MM.1S (cell line): Measurements from ENCODE around the gene IMPG1.

Experiments used
- EZH2 ChIP-seq: fragments of 300-600 bp; sonication (generic); optimal IDR thresholded peaks from 2 replicates; pipeline ENCODE3; 2017; ENCODE audit warnings: low read depth, mild to moderate bottlenecking, antibody characterized with exemption, low read length, mixed read lengths
- TF ChIP-seq, protein P1 (sequence below): fragments of 300-600 bp; sonication (generic); IDR thresholded peaks from 2 replicates; pipeline ENCODE4 v1.5.1; 2016; ENCODE audit warnings: antibody characterized with exemption, low read length, mixed read lengths

DNA sequence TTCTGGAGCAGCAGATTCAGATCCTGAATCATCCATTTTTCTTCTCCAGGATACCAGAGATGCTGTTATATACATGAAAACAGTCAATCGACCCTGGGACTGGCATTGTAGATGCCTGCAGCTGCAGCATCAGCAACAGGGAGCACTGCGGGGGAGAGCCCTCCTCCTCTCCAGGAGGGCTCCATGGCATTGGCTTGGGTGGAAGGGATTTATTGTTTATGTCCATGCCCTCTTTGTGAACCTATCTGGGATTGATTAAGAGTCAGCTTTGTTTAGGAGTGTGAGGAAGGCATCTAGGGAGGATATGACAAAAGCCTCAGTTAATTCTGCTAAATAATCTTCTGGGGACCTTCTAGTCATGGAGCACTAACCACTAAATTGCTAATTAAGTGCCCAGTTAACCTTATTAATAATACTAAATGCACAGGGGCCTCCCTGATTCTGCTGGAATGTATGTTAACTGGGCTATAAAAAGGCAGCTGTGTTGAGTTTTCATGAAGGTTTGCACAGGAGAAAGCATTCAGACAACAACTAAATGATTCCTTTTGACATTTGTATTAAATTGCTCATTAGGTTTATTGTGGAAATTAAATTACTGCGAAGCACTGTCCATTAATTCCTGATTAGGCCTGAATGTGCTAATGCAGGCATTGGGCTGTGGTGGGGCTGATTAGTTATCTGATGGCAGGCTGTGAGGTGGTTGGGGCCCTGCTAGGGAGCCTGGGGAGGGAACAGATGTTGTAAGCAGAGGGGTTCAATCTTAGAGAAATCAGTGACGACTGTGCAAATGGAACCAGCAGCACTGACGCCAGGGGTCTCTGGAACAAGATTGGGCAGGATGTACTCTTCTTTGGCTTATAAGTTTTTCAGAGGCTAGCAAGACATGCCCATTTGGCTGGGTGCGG lies 57.6 kb downstream of the IMPG1 start:
- TF ChIP-seq, protein P1, sequence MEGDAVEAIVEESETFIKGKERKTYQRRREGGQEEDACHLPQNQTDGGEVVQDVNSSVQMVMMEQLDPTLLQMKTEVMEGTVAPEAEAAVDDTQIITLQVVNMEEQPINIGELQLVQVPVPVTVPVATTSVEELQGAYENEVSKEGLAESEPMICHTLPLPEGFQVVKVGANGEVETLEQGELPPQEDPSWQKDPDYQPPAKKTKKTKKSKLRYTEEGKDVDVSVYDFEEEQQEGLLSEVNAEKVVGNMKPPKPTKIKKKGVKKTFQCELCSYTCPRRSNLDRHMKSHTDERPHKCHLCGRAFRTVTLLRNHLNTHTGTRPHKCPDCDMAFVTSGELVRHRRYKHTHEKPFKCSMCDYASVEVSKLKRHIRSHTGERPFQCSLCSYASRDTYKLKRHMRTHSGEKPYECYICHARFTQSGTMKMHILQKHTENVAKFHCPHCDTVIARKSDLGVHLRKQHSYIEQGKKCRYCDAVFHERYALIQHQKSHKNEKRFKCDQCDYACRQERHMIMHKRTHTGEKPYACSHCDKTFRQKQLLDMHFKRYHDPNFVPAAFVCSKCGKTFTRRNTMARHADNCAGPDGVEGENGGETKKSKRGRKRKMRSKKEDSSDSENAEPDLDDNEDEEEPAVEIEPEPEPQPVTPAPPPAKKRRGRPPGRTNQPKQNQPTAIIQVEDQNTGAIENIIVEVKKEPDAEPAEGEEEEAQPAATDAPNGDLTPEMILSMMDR = no peak
- TF ChIP-seq EZH2 = no peak
